GM12878 (cell line): ENCODE results near the gene MAPK1IP1L. TPM values are rescaled to one million over a fixed set of nuclear protein-coding genes. Genes with fewer than 3 reads are reported as not detected.
A peak's percentile ranks its signal among the peaks of the same experiment; 100 is the strongest.

Source experiments
- ASH2L ChIP-seq: fragments of 300-600, 200-600 bp; sonication (generic); IDR thresholded peaks from 2 replicates; pipeline ENCODE4 v1.6.1; 2017; ENCODE audit warnings: low read depth, mild to moderate bottlenecking, borderline replicate concordance
- CBFB ChIP-seq: IDR thresholded peaks from 2 replicates; pipeline ENCODE4 v1.6.1; 2016; ENCODE audit warnings: antibody characterized with exemption, low read depth
- CHD2 ChIP-seq: IDR thresholded peaks from 2 replicates; pipeline ENCODE4 v1.6.1; 2011; ENCODE audit warnings: low read depth, low read length, improper control_type of control experiment, borderline replicate concordance
- GABPA ChIP-seq: IDR thresholded peaks from 2 replicates; pipeline ENCODE4 v1.6.1; 2014; ENCODE audit warnings: antibody characterized with exemption, low read depth, mild to moderate bottlenecking, inconsistent platforms
- IKZF1 ChIP-seq: fragments of 450-650 bp; conservative IDR thresholded peaks from 2 replicates; pipeline ENCODE4 v1.6.1; 2017; ENCODE audit warnings: antibody characterized with exemption, mild to moderate bottlenecking
- IRF4 ChIP-seq: IDR thresholded peaks from 2 replicates; pipeline ENCODE4 v1.6.1; 2011; ENCODE audit warnings: low read depth, low read length
- MAX ChIP-seq: IDR thresholded peaks from 2 replicates; pipeline ENCODE4 v1.6.1; 2012; ENCODE audit warnings: low read depth, low read length, improper control_type of control experiment
- NFIC ChIP-seq: IDR thresholded peaks from 2 replicates; pipeline ENCODE4 v1.6.1; 2012; ENCODE audit warnings: low read depth, mild to moderate bottlenecking, inconsistent platforms, low read length, moderate library complexity
- NKRF ChIP-seq: fragments of 450-650 bp; conservative IDR thresholded peaks from 2 replicates; pipeline ENCODE4 v1.6.1; 2017; ENCODE audit warnings: mild to moderate bottlenecking, moderate library complexity
- RAD21 ChIP-seq: IDR thresholded peaks from 2 replicates; pipeline ENCODE4 v1.6.1; 2011; ENCODE audit warnings: mild to moderate bottlenecking, low read depth, low read length, moderate library complexity; ENCODE audit not compliant: insufficient read depth
- RBBP5 ChIP-seq: fragments of 200-600 bp; sonication (generic); conservative IDR thresholded peaks from 2 replicates; pipeline ENCODE4 v1.6.1; 2016
- RELB ChIP-seq: fragments of 450-650 bp; IDR thresholded peaks from 2 replicates; pipeline ENCODE4 v1.6.1; 2017; ENCODE audit warnings: low read depth, mild to moderate bottlenecking, moderate library complexity
- REST ChIP-seq: IDR thresholded peaks from 2 replicates; pipeline ENCODE4 v1.6.1; 2012; ENCODE audit warnings: mild to moderate bottlenecking, low read depth, low read length
- STAT1 ChIP-seq: fragments of 450-650 bp; conservative IDR thresholded peaks from 2 replicates; pipeline ENCODE4 v1.6.1; 2014; ENCODE audit warnings: antibody characterized with exemption, mild to moderate bottlenecking
- ZBED1 ChIP-seq: IDR thresholded peaks from 2 replicates; pipeline ENCODE4 v1.6.1; 2016; ENCODE audit warnings: borderline replicate concordance
- ZNF24 ChIP-seq: fragments of 450-650 bp; IDR thresholded peaks from 2 replicates; pipeline ENCODE4 v1.6.1; 2017; ENCODE audit warnings: antibody characterized with exemption, mild to moderate bottlenecking
- ZNF384 ChIP-seq: IDR thresholded peaks from 2 replicates; pipeline ENCODE4 v1.6.1; 2012; ENCODE audit warnings: low read depth, mild to moderate bottlenecking, low read length, improper control_type of control experiment, borderline replicate concordance
- polyA plus RNA-seq, 11 experiments: library from polyadenylated mRNA; depleted of rRNA in 4 of 11; unstranded in 6 of 11; stranded (reverse) in 5 of 11; fragments of >200 nt; fragmentation: Nextera tagmentation in 4 of 11; fragmentation: Illumina TruSeq in 1 of 11; extraction: Ambion mirVana in 4 of 11; extraction: Trizol in 1 of 11; gene quantifications; 1 replicate in 1 of 11; 2 replicates in 10 of 11; pipeline versions ENCODE4 v1.2.1 to v1.2.3, GENCODE V29; 2011 to 2016; ENCODE audit warnings: inconsistent platforms in 2 of 11, missing spikeins in 2 of 11, low read depth in 1 of 11
- total RNA-seq, 4 experiments: library from RNA; depleted of rRNA in 3 of 4; stranded (reverse); fragments of >200 nt in 3 of 4; fragmentation: Illumina TruSeq in 1 of 4; extraction: Trizol in 1 of 4; gene quantifications; 2 replicates each; pipeline versions ENCODE4 v1.2.1 to v1.2.3, GENCODE V29; 2013 to 2021

Gene MAPK1IP1L
- total and polyA plus RNA-seq, 10 of the 15 experiments (the other 5 are each of a cell fraction or from before 2014, with no cell fraction given) = 44.6 to 117 (median 73.0) TPM

GRCh38 chr14:55098561-55098898 lies 47.1 kb downstream of the MAPK1IP1L start (continued):
- TF ChIP-seq ZNF24 = no peak
- no peak; the same call in 1 of the 2 replicates for TF ChIP-seq IKZF1
- TF ChIP-seq NKRF = no peak
- TF ChIP-seq REST = no peak
- TF ChIP-seq CBFB = no peak
- TF ChIP-seq IRF4 = no peak
- TF ChIP-seq ASH2L = peak; percentile 79; the same call in 1 of the 2 replicates
- peak; percentile 72; the same call in 1 of the 2 replicates for TF ChIP-seq RELB
- TF ChIP-seq STAT1 = no peak
- TF ChIP-seq ZNF384 = 0 out of 2 replicates have a peak, but pooled peaks have one; percentile 41
- TF ChIP-seq ZBED1 = 0 out of 2 replicates have a peak, but pooled peaks have one; percentile 13
- no peak for TF ChIP-seq GABPA
- no peak for TF ChIP-seq MAX
- no peak for TF ChIP-seq RAD21
- 0 out of 2 replicates have a peak, but pooled peaks have one; percentile 26 for TF ChIP-seq CHD2
- no peak for TF ChIP-seq RBBP5
- TF ChIP-seq NFIC = peak; percentile 16; the same call in 1 of the 2 replicates
